WTC11 (cell line): ENCODE measurements around the gene POLD3. TPM values are rescaled to one million over a fixed set of nuclear protein-coding genes. Genes with fewer than 3 reads are reported as not detected.

Experiments
- ATAC-seq: fragments of 200-7000 bp; cut with Tn5 transposase; 2 replicates; pipeline ENCODE4 v1.10.0; 2021; ENCODE audit warnings: mild to moderate bottlenecking, moderate library complexity
- CTCF ChIA-PET: fragments of 300-600 bp; sonication (Branson Sonifier 250); formaldehyde crosslinking; loops from one replicate; lab custom pipeline; 2021; ENCODE audit warnings: antibody characterized with exemption; lab: Charles Lee
- POLR2A ChIA-PET: fragments of 350-600 bp; sonication (Branson Sonifier 250); formaldehyde crosslinking; loops from one replicate; lab custom pipeline; 2021; ENCODE audit warnings: antibody characterized with exemption; lab: Charles Lee
- DNase-seq: peaks from one replicate; pipeline ENCODE4 v3.0.0; 2021; ENCODE audit warnings: low spot score
- H3K27ac Mint-ChIP-seq: 2 replicates; pipeline ENCODE4 v1.8.0; 2021; ENCODE audit warnings: mixed read lengths
- H3K27me3 Mint-ChIP-seq: 2 replicates; pipeline ENCODE4 v1.8.0; 2021; ENCODE audit warnings: low read depth, mild to moderate bottlenecking, moderate library complexity, mixed read lengths
- H3K36me3 Mint-ChIP-seq: 2 replicates; pipeline ENCODE4 v1.8.0; 2021; ENCODE audit warnings: mixed read lengths
- H3K4me1 Mint-ChIP-seq: 2 replicates; pipeline ENCODE4 v1.8.0; 2022; ENCODE audit warnings: mixed read lengths
- H3K4me3 Mint-ChIP-seq: 2 replicates; pipeline ENCODE4 v1.8.0; 2021; ENCODE audit warnings: mild to moderate bottlenecking, moderate library complexity, mixed read lengths
- H3K9me3 Mint-ChIP-seq: 2 replicates; pipeline ENCODE4 v1.8.0; 2021; ENCODE audit warnings: mixed read lengths
- ETV6 ChIP-seq: sonication (generic); formaldehyde crosslinking; IDR thresholded peaks from 2 replicates; pipeline ENCODE4 v1.8.1; 2022; ENCODE audit warnings: mild to moderate bottlenecking, missing genetic modification reagents
- FOXK1 ChIP-seq: sonication (generic); formaldehyde crosslinking; IDR thresholded peaks from 2 replicates; pipeline ENCODE4 v1.8.0; 2022; ENCODE audit warnings: mild to moderate bottlenecking, moderate library complexity, missing genetic modification reagents
- FOXP1 ChIP-seq: sonication (generic); formaldehyde crosslinking; IDR thresholded peaks from 2 replicates; pipeline ENCODE4 v1.8.0; 2022; ENCODE audit warnings: missing genetic modification reagents, mild to moderate bottlenecking, moderate library complexity, borderline replicate concordance
- GABPB1 ChIP-seq: sonication (generic); formaldehyde crosslinking; IDR thresholded peaks from 2 replicates; pipeline ENCODE4 v1.8.1; 2023; ENCODE audit warnings: mild to moderate bottlenecking, missing genetic modification reagents
- GRHL2 ChIP-seq: fragments of 250-450 bp; sonication (Bioruptor Pico); IDR thresholded peaks from 2 replicates; pipeline ENCODE4 v1.8.0; 2022; ENCODE audit warnings: mild to moderate bottlenecking, moderate library complexity; ENCODE audit not compliant: insufficient replicate concordance, severe bottlenecking
- GTF2I ChIP-seq: fragments of 250-450 bp; sonication (Bioruptor Pico); conservative IDR thresholded peaks from 2 replicates; pipeline ENCODE4 v1.4.0; 2021; ENCODE audit warnings: mild to moderate bottlenecking
- MXD4 ChIP-seq: fragments of 250-450 bp; sonication (Bioruptor Pico); IDR thresholded peaks from 2 replicates; pipeline ENCODE4 v1.8.0; 2021; ENCODE audit warnings: mild to moderate bottlenecking, moderate library complexity, borderline replicate concordance
- NFE2L1 ChIP-seq: sonication (generic); formaldehyde crosslinking; IDR thresholded peaks from 2 replicates; pipeline ENCODE4 v1.8.1; 2023; ENCODE audit warnings: missing genetic modification reagents
- NR1H2 ChIP-seq: sonication (generic); formaldehyde crosslinking; IDR thresholded peaks from 2 replicates; pipeline ENCODE4 v1.9.0; 2021; ENCODE audit warnings: mild to moderate bottlenecking, moderate library complexity, missing genetic modification reagents
- ZNF219 ChIP-seq: sonication (generic); formaldehyde crosslinking; IDR thresholded peaks from 2 replicates; pipeline ENCODE4 v1.8.0; 2023; ENCODE audit warnings: missing genetic modification reagents, mild to moderate bottlenecking, borderline replicate concordance
- ZNF671 ChIP-seq: fragments of 250-450 bp; sonication (Bioruptor Pico); IDR thresholded peaks from 2 replicates; pipeline ENCODE4 v1.8.0; 2021; ENCODE audit warnings: mild to moderate bottlenecking
- total RNA-seq: library from RNA; stranded (reverse); gene quantifications from 3 replicates; pipeline ENCODE4 v1.2.3, GENCODE V29; 2021
- TF ChIP-seq, protein P1 (sequence below): sonication (generic); formaldehyde crosslinking; IDR thresholded peaks from 2 replicates; pipeline ENCODE4 v1.8.0; 2023; ENCODE audit warnings: missing genetic modification reagents, mild to moderate bottlenecking, borderline replicate concordance
- TF ChIP-seq, protein P2 (sequence below): sonication (generic); formaldehyde crosslinking; IDR thresholded peaks from 2 replicates; pipeline ENCODE4 v1.8.0; 2022; ENCODE audit warnings: mild to moderate bottlenecking, missing genetic modification reagents
- TF ChIP-seq, protein P3 (sequence below): fragments of 250-450 bp; sonication (Bioruptor Pico); IDR thresholded peaks from 2 replicates; pipeline ENCODE4 v1.9.0; 2021; ENCODE audit warnings: moderate library complexity, mild to moderate bottlenecking, inconsistent platforms, borderline replicate concordance

The POLD3 gene
- total RNA-seq, 1 experiment from 2014 or later, result 24.1 TPM

DNA sequence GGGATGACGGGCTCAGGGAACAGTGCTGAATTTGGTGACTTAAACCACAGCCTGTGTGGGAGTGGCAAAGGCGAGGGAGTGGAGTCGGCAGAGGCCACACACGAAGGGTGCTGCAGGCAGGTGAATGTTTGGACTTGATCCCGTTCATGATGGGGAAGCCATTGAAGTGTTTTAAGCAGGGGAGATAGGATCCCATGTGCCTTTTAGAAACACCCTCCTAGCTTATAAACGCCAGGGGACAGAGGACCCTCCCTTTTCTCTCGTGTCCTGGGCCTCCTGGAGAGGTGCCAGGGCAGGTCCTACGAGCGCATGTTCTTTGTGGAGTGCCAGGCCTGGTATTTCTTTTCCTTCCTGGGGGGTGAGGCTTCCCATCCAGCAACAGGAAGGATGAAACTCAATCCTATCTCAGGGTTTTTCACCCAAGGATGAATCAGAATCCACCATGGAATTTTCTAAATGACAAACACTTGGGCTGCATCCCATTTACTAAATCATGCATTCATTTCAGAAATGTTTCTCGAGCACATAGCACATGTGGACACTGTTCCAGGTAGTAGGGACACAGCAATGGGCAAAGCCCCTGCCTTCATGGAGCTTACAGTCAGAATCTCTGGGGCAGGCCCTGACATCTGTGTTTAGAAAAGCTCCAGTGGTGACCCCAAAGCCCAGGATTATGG is 79.3 kb downstream of the POLD3 start (continued):
- TF ChIP-seq, protein P1, sequence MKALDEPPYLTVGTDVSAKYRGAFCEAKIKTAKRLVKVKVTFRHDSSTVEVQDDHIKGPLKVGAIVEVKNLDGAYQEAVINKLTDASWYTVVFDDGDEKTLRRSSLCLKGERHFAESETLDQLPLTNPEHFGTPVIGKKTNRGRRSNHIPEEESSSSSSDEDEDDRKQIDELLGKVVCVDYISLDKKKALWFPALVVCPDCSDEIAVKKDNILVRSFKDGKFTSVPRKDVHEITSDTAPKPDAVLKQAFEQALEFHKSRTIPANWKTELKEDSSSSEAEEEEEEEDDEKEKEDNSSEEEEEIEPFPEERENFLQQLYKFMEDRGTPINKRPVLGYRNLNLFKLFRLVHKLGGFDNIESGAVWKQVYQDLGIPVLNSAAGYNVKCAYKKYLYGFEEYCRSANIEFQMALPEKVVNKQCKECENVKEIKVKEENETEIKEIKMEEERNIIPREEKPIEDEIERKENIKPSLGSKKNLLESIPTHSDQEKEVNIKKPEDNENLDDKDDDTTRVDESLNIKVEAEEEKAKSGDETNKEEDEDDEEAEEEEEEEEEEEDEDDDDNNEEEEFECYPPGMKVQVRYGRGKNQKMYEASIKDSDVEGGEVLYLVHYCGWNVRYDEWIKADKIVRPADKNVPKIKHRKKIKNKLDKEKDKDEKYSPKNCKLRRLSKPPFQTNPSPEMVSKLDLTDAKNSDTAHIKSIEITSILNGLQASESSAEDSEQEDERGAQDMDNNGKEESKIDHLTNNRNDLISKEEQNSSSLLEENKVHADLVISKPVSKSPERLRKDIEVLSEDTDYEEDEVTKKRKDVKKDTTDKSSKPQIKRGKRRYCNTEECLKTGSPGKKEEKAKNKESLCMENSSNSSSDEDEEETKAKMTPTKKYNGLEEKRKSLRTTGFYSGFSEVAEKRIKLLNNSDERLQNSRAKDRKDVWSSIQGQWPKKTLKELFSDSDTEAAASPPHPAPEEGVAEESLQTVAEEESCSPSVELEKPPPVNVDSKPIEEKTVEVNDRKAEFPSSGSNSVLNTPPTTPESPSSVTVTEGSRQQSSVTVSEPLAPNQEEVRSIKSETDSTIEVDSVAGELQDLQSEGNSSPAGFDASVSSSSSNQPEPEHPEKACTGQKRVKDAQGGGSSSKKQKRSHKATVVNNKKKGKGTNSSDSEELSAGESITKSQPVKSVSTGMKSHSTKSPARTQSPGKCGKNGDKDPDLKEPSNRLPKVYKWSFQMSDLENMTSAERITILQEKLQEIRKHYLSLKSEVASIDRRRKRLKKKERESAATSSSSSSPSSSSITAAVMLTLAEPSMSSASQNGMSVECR (CRISPR knock-in tag), result no peak
- no peak for TF ChIP-seq GTF2I (CRISPR knock-in tag)
- no peak for TF ChIP-seq ETV6 (CRISPR knock-in tag)
- TF ChIP-seq GRHL2 (CRISPR knock-in tag), result no peak
- TF ChIP-seq, all 79 proteins: peak for 0

DNA sequence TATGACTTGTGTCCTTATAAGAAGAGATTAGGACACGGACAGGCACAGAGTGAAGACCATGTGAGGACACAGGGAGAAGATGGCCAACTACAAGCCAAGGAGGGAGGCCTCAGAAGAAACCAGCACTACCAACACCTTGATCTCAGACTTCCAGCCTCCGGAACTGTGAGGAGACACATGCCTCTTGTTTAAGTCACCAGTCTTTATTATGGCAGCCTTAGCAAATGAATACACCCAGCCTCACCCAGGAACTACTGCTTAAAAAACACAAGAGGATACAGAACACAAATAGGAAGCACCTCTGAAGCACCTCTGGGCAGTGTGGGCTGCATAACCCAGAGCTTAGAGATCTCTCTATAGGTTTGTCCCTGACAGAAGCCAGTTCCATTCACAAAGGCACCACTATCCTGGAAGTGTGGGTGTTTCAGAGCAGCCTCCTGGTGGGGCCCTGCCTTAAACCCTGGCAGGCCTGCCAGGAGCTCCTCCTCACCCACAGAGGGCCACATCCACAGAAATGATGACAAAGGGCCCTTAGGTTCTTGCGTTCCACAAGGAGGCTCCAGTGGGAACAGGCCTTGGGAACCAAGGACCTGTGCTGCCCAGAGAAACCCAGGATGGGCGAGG is 80.1 kb downstream of the POLD3 start:
- CTCF ChIA-PET, result interaction anchor here (0.5 to 6.1 kb wide), 5 partner anchors 12 to 394 kb away, joined by 3 to 32 read pairs (median 3); no protein-coding TSS in a partner anchor
- no peak for DNase-seq
- Mint-ChIP-seq H3K9me3 (peaks cover 5% of the 10 kb centered on the region), H3K4me1 (no peaks in the 10 kb centered on the region), H3K4me3 (no peak overlapping the region), H3K27ac (no peak overlapping the region), H3K27me3 (no peaks in the 10 kb centered on the region; the same call in 1 of the 2 replicates), H3K36me3 (peaks cover 4% of the 10 kb centered on the region)
- TF ChIP-seq GABPB1 (CRISPR knock-in tag), result no peak
- POLR2A ChIA-PET, result no interaction called here
- ATAC-seq, result no peak

DNA sequence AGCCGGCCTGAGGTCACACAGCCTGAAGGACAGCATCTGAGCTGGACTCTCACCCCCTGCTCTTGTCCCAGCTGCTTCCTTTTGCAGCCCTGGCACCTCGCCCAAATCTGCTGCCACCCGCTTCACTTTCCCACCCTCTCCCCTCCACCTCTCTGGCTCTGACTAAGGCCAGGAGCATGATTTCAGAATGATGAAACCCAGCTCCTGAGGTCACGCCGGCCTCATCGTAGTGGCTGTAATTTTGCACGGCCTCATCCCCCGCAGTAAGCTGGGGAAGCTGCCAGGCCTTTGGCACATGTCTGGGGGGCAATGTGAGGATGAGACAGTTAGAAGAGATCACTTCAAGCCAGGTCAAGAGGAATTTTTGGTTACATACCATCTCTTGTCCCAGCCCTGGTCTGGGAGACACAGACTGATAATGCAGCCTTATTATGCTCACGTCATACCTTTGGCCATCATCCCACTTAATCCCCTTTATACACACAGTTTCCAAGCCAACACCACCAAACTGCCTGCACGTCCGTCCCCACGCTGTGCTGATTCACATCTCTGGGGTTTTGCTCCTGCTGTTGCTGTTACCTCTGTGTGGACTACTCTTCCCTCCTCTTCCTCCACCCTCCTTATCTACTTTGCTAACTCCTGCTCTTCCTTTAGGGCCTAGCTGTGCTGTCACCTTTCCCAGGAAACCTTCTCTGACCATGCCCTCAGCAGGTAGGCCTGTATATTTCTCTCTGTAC is 80.7 kb downstream of the POLD3 start:
- no peak for TF ChIP-seq MXD4
- Mint-ChIP-seq H3K4me3 (no peak overlapping the region), H3K4me1 (no peaks in the 10 kb centered on the region), H3K27me3 (no peaks in the 10 kb centered on the region; the same call in 1 of the 2 replicates), H3K27ac (no peak overlapping the region), H3K9me3 (peaks cover 5% of the 10 kb centered on the region), H3K36me3 (peaks cover 4% of the 10 kb centered on the region)
- CTCF ChIA-PET, result interaction anchor here (0.5 to 6.1 kb wide), 4 partner anchors 11 to 1240 kb away, joined by 3 to 32 read pairs (median 5); no protein-coding TSS in a partner anchor
- ATAC-seq (no peak), DNase-seq (no peak)
- POLR2A ChIA-PET, result no interaction called here

DNA sequence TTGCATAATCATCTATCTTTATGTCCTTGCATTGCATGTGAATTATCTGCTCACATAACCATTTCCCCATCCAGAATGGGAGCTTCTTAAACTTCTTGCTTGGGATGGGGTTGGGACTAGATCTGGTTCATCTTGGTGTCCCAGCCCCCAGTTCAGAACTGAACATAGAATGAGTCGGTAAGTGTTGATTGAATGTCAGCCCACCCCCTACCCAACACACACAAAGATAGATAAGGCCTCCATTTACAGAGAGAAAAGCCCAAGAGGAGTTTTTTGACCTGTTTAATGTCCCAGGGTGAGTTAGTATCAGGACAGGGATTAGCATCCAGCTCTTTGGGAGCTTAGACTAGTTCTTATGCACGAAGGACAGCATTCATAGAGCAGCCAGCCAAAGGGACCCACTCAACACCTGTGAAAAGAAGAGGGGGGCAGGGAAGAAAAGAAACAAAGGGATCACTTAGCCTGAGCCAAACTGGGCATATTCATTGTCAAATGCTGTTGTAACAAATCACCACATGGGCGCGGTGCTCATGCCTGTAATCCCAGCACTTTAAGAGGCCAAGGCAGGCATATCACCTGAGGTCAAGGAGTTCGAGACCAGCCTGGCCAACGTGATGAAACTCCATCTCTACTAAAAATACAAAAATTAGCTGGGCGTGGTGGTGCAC is 81.4 kb downstream of the POLD3 start:
- peaks cover 5% of the 10 kb centered on the region for H3K9me3 Mint-ChIP-seq
- ChIA-PET CTCF (interaction anchor here (0.6 to 6.1 kb wide), 2 partner anchors 28 to 1241 kb away, joined by 5 to 32 read pairs; no protein-coding TSS in a partner anchor), POLR2A (no interaction called here)
- DNase-seq (no peak), ATAC-seq (no peak)
- peaks cover 4% of the 10 kb centered on the region for H3K36me3 Mint-ChIP-seq
- H3K27ac Mint-ChIP-seq, result no peak overlapping the region
- H3K4me1 Mint-ChIP-seq, result no peaks in the 10 kb centered on the region
- no peak overlapping the region for H3K4me3 Mint-ChIP-seq
- TF ChIP-seq GRHL2 (CRISPR knock-in tag), result no peak
- TF ChIP-seq NR1H2, result no peak
- TF ChIP-seq NFE2L1 (CRISPR knock-in tag), result no peak
- TF ChIP-seq FOXK1 (CRISPR knock-in tag), result no peak
- no peak for TF ChIP-seq ZNF671 (CRISPR knock-in tag)
- no peak for TF ChIP-seq FOXP1 (CRISPR knock-in tag)
- TF ChIP-seq, protein P1 (CRISPR knock-in tag), result no peak
- no peak for TF ChIP-seq ZNF219 (CRISPR knock-in tag)
- no peak for TF ChIP-seq GTF2I (CRISPR knock-in tag)
- TF ChIP-seq, protein P2, sequence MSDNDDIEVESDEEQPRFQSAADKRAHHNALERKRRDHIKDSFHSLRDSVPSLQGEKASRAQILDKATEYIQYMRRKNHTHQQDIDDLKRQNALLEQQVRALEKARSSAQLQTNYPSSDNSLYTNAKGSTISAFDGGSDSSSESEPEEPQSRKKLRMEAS (CRISPR knock-in tag), result no peak
- TF ChIP-seq, protein P3, sequence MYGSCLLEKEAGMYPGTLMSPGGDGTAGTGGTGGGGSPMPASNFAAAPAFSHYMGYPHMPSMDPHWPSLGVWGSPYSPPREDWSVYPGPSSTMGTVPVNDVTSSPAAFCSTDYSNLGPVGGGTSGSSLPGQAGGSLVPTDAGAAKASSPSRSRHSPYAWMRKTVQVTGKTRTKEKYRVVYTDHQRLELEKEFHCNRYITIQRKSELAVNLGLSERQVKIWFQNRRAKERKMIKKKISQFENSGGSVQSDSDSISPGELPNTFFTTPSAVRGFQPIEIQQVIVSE, result no peak
- no peaks in the 10 kb centered on the region; the same call in 1 of the 2 replicates for H3K27me3 Mint-ChIP-seq
